HG03280 (cell line): ENCODE results near the gene SUPT3H.
"Not testable (repeated sequence)": the region's sequence is repeated elsewhere in the genome, so short reads cannot be mapped to it uniquely, and the experiment has no call there.

Source experiments
- ATAC-seq: cut with Tn5 transposase; IDR thresholded peaks from one replicate; pipeline ENCODE4 v1.9.1; 2021; ENCODE audit warnings: mild to moderate bottlenecking, moderate library complexity; ENCODE audit not compliant: unreplicated experiment

The SUPT3H gene

GRCh38 chr6:45185403-45186251 lies 192.1 kb downstream of the SUPT3H start:
- ATAC-seq: no peak

- no peak for ATAC-seq
These were observed 192.8 kb downstream of the SUPT3H start for GRCh38 chr6:45184937-45185336.

GRCh38 chr6:45184040-45184439 lies 193.7 kb downstream of the SUPT3H start:
- ATAC-seq: no peak

GRCh38 chr6:45176373-45176772 lies 201.4 kb downstream of the SUPT3H start:
- ATAC-seq: not testable (repeated sequence)

GRCh38 chr6:45175272-45175671 lies 202.5 kb downstream of the SUPT3H start:
- no peak for ATAC-seq

- no peak for ATAC-seq
These were observed 203.7 kb downstream of the SUPT3H start for GRCh38 chr6:45174045-45174444.

GRCh38 chr6:45171380-45171779 lies 206.4 kb downstream of the SUPT3H start:
- ATAC-seq: no peak

GRCh38 chr6:45170309-45170708 lies 207.4 kb downstream of the SUPT3H start:
- ATAC-seq: no peak

GRCh38 chr6:45169815-45170214 lies 207.9 kb downstream of the SUPT3H start:
- no peak for ATAC-seq

- peak; percentile 68 for ATAC-seq
These were observed 213.6 kb downstream of the SUPT3H start for GRCh38 chr6:45163952-45164766.

GRCh38 chr6:45160305-45160704 lies 217.4 kb downstream of the SUPT3H start:
- ATAC-seq: no peak

- ATAC-seq: peak; percentile 99
These were observed 221.7 kb downstream of the SUPT3H start for GRCh38 chr6:45156075-45156474.

GRCh38 chr6:45155341-45155894 lies 222.3 kb downstream of the SUPT3H start:
- no peak for ATAC-seq

GRCh38 chr6:45154679-45155078 lies 223.1 kb downstream of the SUPT3H start:
- ATAC-seq: no peak

- no peak for ATAC-seq
These were observed 228.9 kb downstream of the SUPT3H start for GRCh38 chr6:45148711-45149341.

- no peak for ATAC-seq
These were observed 229.5 kb downstream of the SUPT3H start for GRCh38 chr6:45148278-45148677.

GRCh38 chr6:45145658-45146057 lies 232.1 kb downstream of the SUPT3H start:
- ATAC-seq: not testable (repeated sequence)

GRCh38 chr6:45138765-45139164 lies 239.0 kb downstream of the SUPT3H start:
- ATAC-seq: no peak

GRCh38 chr6:45136495-45136894 lies 241.2 kb downstream of the SUPT3H start:
- no peak for ATAC-seq

- ATAC-seq: no peak
These were observed 245.0 kb downstream of the SUPT3H start for GRCh38 chr6:45132658-45133294.

- no peak for ATAC-seq
These were observed 245.7 kb downstream of the SUPT3H start for GRCh38 chr6:45132059-45132458.
